A549 (cell line): ENCODE data around the gene ACOXL. TPM values are rescaled to one million over a fixed set of nuclear protein-coding genes. Genes with fewer than 3 reads are reported as not detected.

Experiments used
- ATAC-seq, 2 experiments: fragments of 200-7000 bp in 1 of 2; fragments of >200 bp in 1 of 2; cut with Nextera tagmentation in 1 of 2; cut with Tn5 transposase in 1 of 2; 3 replicates each; pipeline versions ENCODE4 v1.8.0 to v1.9.1; 2018 to 2020; ENCODE audit warnings: mild to moderate bottlenecking in 1 of 2, moderate library complexity in 1 of 2
- CTCF ChIA-PET: fragments of 300-600 bp; sonication (Branson Sonifier 250); formaldehyde crosslinking; extraction: SDS; loops from one replicate; lab custom pipeline; 2021; ENCODE audit warnings: antibody characterized with exemption, inconsistent platforms; lab: Yijun Ruan, JAX
- POLR2A ChIA-PET: fragments of 350-600 bp; formaldehyde crosslinking; extraction: SDS; loops from one replicate; lab custom pipeline; 2021; ENCODE audit warnings: antibody characterized with exemption, inconsistent platforms; lab: Yijun Ruan, JAX
- DNase-seq, 2 experiments: peaks; one replicate each; pipeline versions ENCODE4 v3.0.0 to v3.0.0-alpha.2; 2011 to 2016; ENCODE audit warnings: low read depth in 1 of 2, low spot score in 1 of 2
- FAIRE-seq: peaks from 2 replicates; lab custom pipeline; 2011; peaks lifted over from hg19 to GRCh38; lab: Jason Lieb, UNC
- H3K27ac ChIP-seq, 2 experiments: fragments of >200 bp; sonication (Bioruptor Twin); formaldehyde crosslinking; 3 replicates each; pipeline ENCODE4 v1.5.1; 2016 to 2017
- H3K4me1 ChIP-seq: fragments of >200 bp; sonication (Bioruptor Twin); formaldehyde crosslinking; 3 replicates; pipeline ENCODE4 v1.6.1; 2016
- H3K4me2 ChIP-seq: fragments of >200 bp; sonication (Bioruptor Twin); formaldehyde crosslinking; 3 replicates; pipeline ENCODE4 v1.6.1; 2016
- H3K4me3 ChIP-seq: fragments of >200 bp; sonication (Bioruptor Twin); formaldehyde crosslinking; 3 replicates; pipeline ENCODE4 v1.5.1; 2016
- H3K9me3 ChIP-seq: fragments of >200 bp; sonication (Bioruptor Twin); formaldehyde crosslinking; 3 replicates; pipeline ENCODE4 v1.6.1; 2016
- ATOH8 ChIP-seq: fragments of 250-450 bp; sonication (Bioruptor Pico); IDR thresholded peaks from 2 replicates; pipeline ENCODE4 v1.5.0; 2020; ENCODE audit warnings: low read depth, mild to moderate bottlenecking, moderate library complexity
- BCL3 ChIP-seq: fragments of >200 bp; sonication (Bioruptor Twin); formaldehyde crosslinking; IDR thresholded peaks from 3 replicates; pipeline ENCODE4 v1.6.1; 2016
- CBX2 ChIP-seq: fragments of 200-600 bp; sonication (generic); IDR thresholded peaks from 2 replicates; pipeline ENCODE4 v1.6.1; 2016; ENCODE audit warnings: low read depth, mild to moderate bottlenecking, borderline replicate concordance
- CHD2 ChIP-seq: fragments of 150-350 bp; IDR thresholded peaks from 2 replicates; pipeline ENCODE4 v1.6.1; 2014; ENCODE audit warnings: low read length; ENCODE audit not compliant: partially characterized antibody
- CTCF ChIP-seq: fragments of >200 bp; sonication (Bioruptor Twin); formaldehyde crosslinking; IDR thresholded peaks from 3 replicates; pipeline ENCODE4 v1.5.1; 2016
- E2F6 ChIP-seq: IDR thresholded peaks from 2 replicates; pipeline ENCODE4 v1.6.1; 2012; ENCODE audit warnings: low read depth, borderline replicate concordance
- ESRRA ChIP-seq: fragments of 150-350 bp; IDR thresholded peaks from 2 replicates; pipeline ENCODE4 v1.6.1; 2014; ENCODE audit warnings: mild to moderate bottlenecking, low read length, borderline replicate concordance
- FOSB ChIP-seq: fragments of 250-450 bp; sonication (Bioruptor Pico); IDR thresholded peaks from 2 replicates; pipeline ENCODE4 v1.5.0; 2020; ENCODE audit warnings: mild to moderate bottlenecking, moderate library complexity
- FOSL2 ChIP-seq, 2 experiments: fragments of 450-650 bp in 1 of 2; fragments of >200 bp in 1 of 2; sonication (Bioruptor Twin) in 1 of 2; formaldehyde crosslinking; IDR thresholded peaks; 2 replicates each; pipeline versions ENCODE4 v1.5.0 to v1.6.1; 2016 to 2020; ENCODE audit warnings: mild to moderate bottlenecking in 1 of 2, moderate library complexity in 1 of 2
- HDAC2 ChIP-seq: fragments of 200-600 bp; sonication (generic); IDR thresholded peaks from 2 replicates; pipeline ENCODE4 v1.6.1; 2016
- HES2 ChIP-seq: fragments of >200 bp; sonication (Bioruptor Twin); formaldehyde crosslinking; IDR thresholded peaks from 2 replicates; pipeline ENCODE4 v1.6.1; 2016
- HMGXB4 ChIP-seq: fragments of 250-450 bp; sonication (Bioruptor Pico); IDR thresholded peaks from 2 replicates; pipeline ENCODE4 v1.5.0; 2021; ENCODE audit warnings: mild to moderate bottlenecking, moderate library complexity, borderline replicate concordance
- HOXA7 ChIP-seq: fragments of 250-450 bp; sonication (Bioruptor Pico); IDR thresholded peaks from 2 replicates; pipeline ENCODE4 v1.5.0; 2020; ENCODE audit warnings: mild to moderate bottlenecking, moderate library complexity
- MAFK ChIP-seq: fragments of 450-650 bp; IDR thresholded peaks from 2 replicates; pipeline ENCODE4 v1.6.1; 2014; ENCODE audit not compliant: partially characterized antibody
- MYC ChIP-seq: IDR thresholded peaks from 2 replicates; pipeline ENCODE4 v1.6.1; 2012; ENCODE audit warnings: mild to moderate bottlenecking, inconsistent platforms, low read length, improper control_type of control experiment, borderline replicate concordance
- NR3C1 ChIP-seq: fragments of >200 bp; sonication (Bioruptor Twin); formaldehyde crosslinking; IDR thresholded peaks from 3 replicates; pipeline ENCODE4 v1.6.1; 2017
- PBX3 ChIP-seq: IDR thresholded peaks from 2 replicates; pipeline ENCODE4 v1.6.1; 2012
- PHF8 ChIP-seq: fragments of 200-600 bp; sonication (generic); IDR thresholded peaks from 2 replicates; pipeline ENCODE4 v1.6.1; 2016; ENCODE audit warnings: low read depth, mild to moderate bottlenecking, antibody characterized with exemption, moderate library complexity, borderline replicate concordance
- RAD21 ChIP-seq, 2 experiments: fragments of >200 bp in 1 of 2; sonication (Bioruptor Twin) in 1 of 2; formaldehyde crosslinking in 1 of 2; IDR thresholded peaks in 1 of 2; conservative IDR thresholded peaks in 1 of 2; 2 replicates in 1 of 2; 3 replicates in 1 of 2; pipeline ENCODE4 v1.6.1; 2012 to 2018; ENCODE audit warnings: inconsistent platforms in 1 of 2
- REST ChIP-seq: fragments of 200-600 bp; sonication (generic); IDR thresholded peaks from 2 replicates; pipeline ENCODE4 v1.6.1; 2016; ENCODE audit warnings: antibody characterized with exemption, mild to moderate bottlenecking, moderate library complexity
- RFX5 ChIP-seq: fragments of 450-650 bp; IDR thresholded peaks from 2 replicates; pipeline ENCODE4 v1.7.1; 2014; ENCODE audit warnings: antibody characterized with exemption, mild to moderate bottlenecking, moderate library complexity
- SREBF2 ChIP-seq: fragments of 450-650 bp; IDR thresholded peaks from 2 replicates; pipeline ENCODE4 v1.6.1; 2014; ENCODE audit warnings: mild to moderate bottlenecking, moderate library complexity
- ZNF302 ChIP-seq: fragments of 250-450 bp; sonication (Bioruptor Pico); IDR thresholded peaks from 2 replicates; pipeline ENCODE4 v1.9.0; 2021; ENCODE audit warnings: inconsistent platforms, mild to moderate bottlenecking, moderate library complexity
- WGBS: methylation state at CpG from one replicate; pipeline ENCODE4 v1.1.6; 2017; ENCODE audit errors: missing lambda C conversion rate; 5-methylcytosine and 5-hydroxymethylcytosine counted together
- polyA plus RNA-seq, 4 experiments: library from polyadenylated mRNA; depleted of rRNA in 3 of 4; stranded (reverse); fragments of >200 nt; fragmentation: RNase III in 1 of 4; extraction: RNeasy Plus Mini Kit Qiagen cat#74134 plus additional on column Dnase treatment in 1 of 4; gene quantifications; 2 replicates in 3 of 4; 3 replicates in 1 of 4; pipeline ENCODE4 v1.2.3, GENCODE V29; 2011 to 2017

ACOXL gene
- polyA plus RNA-seq, 2 of the 4 experiments (the other 2 are of a cell fraction): not detected

GRCh38 chr2:110720547-110720946 lies 11.8 kb upstream of the ACOXL start:
- DNase-seq (no peak), ATAC-seq (no peak), FAIRE-seq (no peak)
- no peak overlapping the region for H3K4me2 ChIP-seq
- H3K27ac ChIP-seq: no peak overlapping the region
- H3K4me1 ChIP-seq: no peaks in the 10 kb centered on the region
- H3K4me3 ChIP-seq: no peak overlapping the region
- TF ChIP-seq FOSL2 (IDR thresholded peaks at IDR 0.05) (no peak), FOSL2 (CRISPR knock-in tag; IDR thresholded peaks at IDR 0.05) (no peak), CHD2 (no peak), PHF8 (no peak), MAFK (no peak), FOSB (CRISPR knock-in tag) (no peak), SREBF2 (no peak), E2F6 (no peak), RFX5 (no peak), HDAC2 (no peak)
- CTCF ChIA-PET: interaction anchor here (0.6 kb wide), 1 partner anchor 1261 kb away, joined by 3 read pairs; no protein-coding TSS in a partner anchor
- POLR2A ChIA-PET: no interaction called here
- 48% methylated on average over 5 of the region's 5 CpGs for WGBS
- no peaks in the 10 kb centered on the region for H3K9me3 ChIP-seq

- DNase-seq: no peak
- Histone ChIP-seq H3K4me3 (no peak overlapping the region), H3K4me2 (no peak overlapping the region), H3K9me3 (no peaks in the 10 kb centered on the region), H3K4me1 (no peaks in the 10 kb centered on the region), H3K27ac (no peak overlapping the region)
- WGBS: 23% methylated on average over 2 of the region's 2 CpGs
- ATAC-seq: no peak
- FAIRE-seq: no peak
- CTCF ChIA-PET: no interaction called here
- POLR2A ChIA-PET: no interaction called here
- no peak for TF ChIP-seq CBX2
- no peak for TF ChIP-seq REST
- no peak for TF ChIP-seq ESRRA
- no peak for TF ChIP-seq ATOH8 (CRISPR knock-in tag)
- TF ChIP-seq HES2: no peak
- no peak for TF ChIP-seq PHF8
- no peak for TF ChIP-seq CHD2
- TF ChIP-seq ZNF302 (CRISPR knock-in tag): no peak
- no peak for TF ChIP-seq HOXA7
- TF ChIP-seq BCL3: no peak
- TF ChIP-seq PBX3: no peak
- no peak for TF ChIP-seq RAD21 (conservative IDR thresholded peaks at IDR 0.05 in 1 of 2, IDR thresholded peaks at IDR 0.05 in 1 of 2)
- no peak for TF ChIP-seq E2F6
- no peak for TF ChIP-seq NR3C1
- no peak for TF ChIP-seq HMGXB4 (CRISPR knock-in tag)
- no peak for TF ChIP-seq MYC
- no peak for TF ChIP-seq CTCF
- TF ChIP-seq SREBF2: no peak
Observed at GRCh38 chr2:110724820-110725219, 7.6 kb upstream of the ACOXL start.
